ENCODE measurements around the gene LEFTY2. TPM values are rescaled to one million over a fixed set of nuclear protein-coding genes. Genes with fewer than 3 reads are reported as not detected.

Gene LEFTY2
- total and polyA plus RNA-seq, 9 of the 15 experiments (the other 6 are each of a cell fraction or from before 2014, with no cell fraction given) = 0.04 to 0.14 TPM; not detected in 7

- peak; percentile 40; the same call in 1 of the 2 replicates for TF ChIP-seq PKNOX1 (IDR thresholded peaks at IDR 0.05)
- TF ChIP-seq NFRKB (IDR thresholded peaks at IDR 0.05; ENCODE audit: low read depth) = peak; percentile 56; the same call in 1 of the 2 replicates
- no peak for TF ChIP-seq FOXK1 (CRISPR knock-in tag; IDR thresholded peaks at IDR 0.05; ENCODE audit: borderline replicate concordance)
- TF ChIP-seq L3MBTL2 (IDR thresholded peaks at IDR 0.05) = peak; percentile 53; the same call in 1 of the 2 replicates
- TF ChIP-seq BDP1 (IDR thresholded peaks at IDR 0.05; ENCODE audit: insufficient read depth, insufficient read length) = no peak
- TF ChIP-seq MGA (IDR thresholded peaks at IDR 0.05) = peak; percentile 46
- no peak for TF ChIP-seq ZNF644 (tag; IDR thresholded peaks at IDR 0.05; ENCODE audit: low read depth)
- TF ChIP-seq YY1 (IDR thresholded peaks at IDR 0.05; ENCODE audit: borderline replicate concordance in 1 of 3, control insufficient read depth in 1 of 3, extremely low read depth in 1 of 3, insufficient read depth in 3 of 3, insufficient read length in 1 of 3, insufficient replicate concordance in 2 of 3, low read depth in 1 of 3, low read length in 2 of 3) = peak in 1 of 3 experiments; percentile 28
- TF ChIP-seq ZNF217 (CRISPR knock-in tag; IDR thresholded peaks at IDR 0.05) = peak; percentile 77; the same call in 1 of the 2 replicates
- peak; percentile 4; the same call in 1 of the 2 replicates for TF ChIP-seq ZBTB9 (CRISPR knock-in tag; IDR thresholded peaks at IDR 0.05)
- 0 out of 2 replicates have a peak, but pooled peaks have one; percentile 44 for TF ChIP-seq POLR2AphosphoS5 (IDR thresholded peaks at IDR 0.05; ENCODE audit: control insufficient read depth, insufficient read depth, low read depth, low read length)
These were observed 9.5 kb downstream of the LEFTY2 start (continued) for GRCh38 chr1:225931270-225932136.
